ENCODE measurements around the gene KLHDC7B.

- TF ChIP-seq, protein P1, sequence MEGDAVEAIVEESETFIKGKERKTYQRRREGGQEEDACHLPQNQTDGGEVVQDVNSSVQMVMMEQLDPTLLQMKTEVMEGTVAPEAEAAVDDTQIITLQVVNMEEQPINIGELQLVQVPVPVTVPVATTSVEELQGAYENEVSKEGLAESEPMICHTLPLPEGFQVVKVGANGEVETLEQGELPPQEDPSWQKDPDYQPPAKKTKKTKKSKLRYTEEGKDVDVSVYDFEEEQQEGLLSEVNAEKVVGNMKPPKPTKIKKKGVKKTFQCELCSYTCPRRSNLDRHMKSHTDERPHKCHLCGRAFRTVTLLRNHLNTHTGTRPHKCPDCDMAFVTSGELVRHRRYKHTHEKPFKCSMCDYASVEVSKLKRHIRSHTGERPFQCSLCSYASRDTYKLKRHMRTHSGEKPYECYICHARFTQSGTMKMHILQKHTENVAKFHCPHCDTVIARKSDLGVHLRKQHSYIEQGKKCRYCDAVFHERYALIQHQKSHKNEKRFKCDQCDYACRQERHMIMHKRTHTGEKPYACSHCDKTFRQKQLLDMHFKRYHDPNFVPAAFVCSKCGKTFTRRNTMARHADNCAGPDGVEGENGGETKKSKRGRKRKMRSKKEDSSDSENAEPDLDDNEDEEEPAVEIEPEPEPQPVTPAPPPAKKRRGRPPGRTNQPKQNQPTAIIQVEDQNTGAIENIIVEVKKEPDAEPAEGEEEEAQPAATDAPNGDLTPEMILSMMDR (conservative IDR thresholded peaks at IDR 0.05; ENCODE audit: low read length), result no peak
- no peak for TF ChIP-seq EZH2phosphoT487 (IDR thresholded peaks at IDR 0.05; ENCODE audit: borderline replicate concordance)
Measured at GRCh38 chr22:50550395-50550794, 4.7 kb downstream of the KLHDC7B start.

All from Loucy (cell line).